HepG2 (cell line): Measurements from ENCODE around the gene SOAT2.
A peak's percentile ranks its signal among the peaks of the same experiment; 100 is the strongest.

Experiments
- CTCF ChIP-seq: sonication (generic); formaldehyde crosslinking; IDR thresholded peaks from 2 replicates; pipeline ENCODE4 v1.5.0; 2020; ENCODE audit warnings: mild to moderate bottlenecking, missing genetic modification reagents, moderate library complexity
- ELF4 ChIP-seq: sonication (generic); formaldehyde crosslinking; IDR thresholded peaks from 2 replicates; pipeline ENCODE4 v1.5.0; 2020; ENCODE audit warnings: missing genetic modification reagents, mild to moderate bottlenecking, moderate library complexity, borderline replicate concordance
- POLR2A ChIP-seq, 2 experiments: IDR thresholded peaks; 2 replicates each; pipeline ENCODE4 v1.6.1; 2011; ENCODE audit warnings: low read depth in 2 of 2, low read length in 2 of 2, mild to moderate bottlenecking in 1 of 2, moderate library complexity in 1 of 2; ENCODE audit not compliant: insufficient read depth in 1 of 2
- RFX5 ChIP-seq: IDR thresholded peaks from 2 replicates; pipeline ENCODE4 v1.6.1; 2011; ENCODE audit warnings: low read depth, low read length, improper control_type of control experiment
- ZNF3 ChIP-seq: IDR thresholded peaks from 2 replicates; pipeline ENCODE4 v1.7.0; 2017; ENCODE audit warnings: inconsistent platforms

- TF ChIP-seq ZNF3 (CRISPR knock-in tag) (no peak), ELF4 (CRISPR knock-in tag) (no peak), RFX5 (peak; percentile 35; the same call in 1 of the 2 replicates), CTCF (CRISPR knock-in tag) (no peak), POLR2A (IDR thresholded peaks at IDR 0.05; ENCODE audit: insufficient read depth in 1 of 2, low read depth in 2 of 2, low read length in 2 of 2) (peak in 1 of 2 experiments; percentile 44; a peak in 1 of 4 replicates)
These were observed 49.0 kb upstream of the SOAT2 start for GRCh38 chr12:53054112-53054878.
